Measurements from ENCODE around the gene TNPO1.
"Not testable (repeated sequence)": the region's sequence is repeated elsewhere in the genome, so short reads cannot be mapped to it uniquely, and the experiment has no call there.

Gene TNPO1

GRCh38 chr5:72934953-72935725 is 118.7 kb downstream of the TNPO1 start:
- DNase-seq (ENCODE audit: low read depth in 3 of 3), result not testable (repeated sequence)

GRCh38 chr5:72936893-72937292 is 120.4 kb downstream of the TNPO1 start:
- DNase-seq (ENCODE audit: low read depth in 3 of 3), result no peak

- DNase-seq (ENCODE audit: low read depth in 3 of 3), result no peak
These were observed 121.1 kb downstream of the TNPO1 start for GRCh38 chr5:72937517-72938061.

GRCh38 chr5:72938206-72938605 is 121.7 kb downstream of the TNPO1 start:
- no peak for DNase-seq (ENCODE audit: low read depth in 3 of 3)

- DNase-seq (ENCODE audit: low read depth in 3 of 3), result no peak
These were observed 123.6 kb downstream of the TNPO1 start for GRCh38 chr5:72940082-72940481.

- DNase-seq (ENCODE audit: low read depth in 3 of 3), result no peak
These were observed 126.8 kb downstream of the TNPO1 start for GRCh38 chr5:72943307-72943706.

- no peak for DNase-seq (ENCODE audit: low read depth in 3 of 3)
These were observed 131.0 kb downstream of the TNPO1 start for GRCh38 chr5:72947498-72947897.

DNA sequence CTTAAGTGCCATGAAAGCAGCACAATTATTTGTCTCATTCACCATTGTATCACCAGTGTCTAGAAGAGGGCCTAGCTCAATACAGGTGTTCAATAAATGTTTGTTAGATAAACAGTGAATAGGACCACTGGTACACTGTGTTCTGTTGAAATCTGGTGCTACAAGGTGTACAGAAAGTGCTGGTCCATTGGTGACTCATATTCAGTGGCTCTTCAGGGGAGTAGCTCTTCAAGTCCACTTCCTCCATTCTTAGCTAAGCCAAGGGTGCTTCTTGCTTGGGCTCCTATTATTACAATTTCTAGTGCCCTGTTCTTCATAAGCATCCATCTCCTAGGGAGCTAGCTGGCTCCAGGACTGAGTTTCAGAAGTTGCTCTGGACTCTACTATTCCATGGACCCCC is 133.0 kb downstream of the TNPO1 start:
- no peak for DNase-seq (ENCODE audit: low read depth in 3 of 3)

DNA sequence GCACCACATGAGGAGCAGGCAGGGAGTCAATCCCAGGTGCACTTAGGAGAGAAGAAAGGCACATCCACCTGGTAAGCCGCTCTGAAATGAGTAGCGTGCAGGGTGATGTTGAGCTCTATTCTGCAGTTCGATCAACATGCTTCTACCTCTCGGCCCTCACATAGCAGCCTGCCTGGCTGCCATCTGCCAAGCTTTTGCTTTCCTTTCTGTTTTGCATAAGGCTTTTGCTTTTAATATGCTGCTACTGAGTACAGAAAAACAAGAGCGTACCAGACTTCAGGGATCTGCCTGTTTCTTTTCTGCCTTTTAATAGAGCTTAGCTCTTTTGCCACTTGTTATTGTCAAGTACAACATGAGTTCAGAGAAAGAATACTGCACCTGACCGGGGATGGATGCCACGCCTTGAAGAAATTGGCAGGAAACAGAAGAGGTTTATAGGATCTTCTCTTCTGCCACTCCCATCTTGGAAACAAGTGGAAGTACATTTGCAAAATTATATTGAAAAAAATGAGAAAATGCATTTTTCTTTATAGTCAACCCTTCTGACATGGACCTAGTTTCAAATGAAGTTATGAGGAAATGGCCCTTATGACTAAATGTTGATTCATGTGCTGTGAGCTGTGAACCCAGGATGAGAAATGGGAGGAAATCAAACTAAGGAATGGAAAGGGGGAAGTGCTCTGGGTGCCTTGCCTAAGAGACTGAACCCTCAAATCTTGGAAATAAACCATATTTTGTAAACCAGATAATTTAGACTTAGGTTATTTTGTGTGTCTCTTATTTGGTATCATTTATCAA is 135.4 kb downstream of the TNPO1 start:
- DNase-seq (ENCODE audit: low read depth in 3 of 3), result no peak

DNA sequence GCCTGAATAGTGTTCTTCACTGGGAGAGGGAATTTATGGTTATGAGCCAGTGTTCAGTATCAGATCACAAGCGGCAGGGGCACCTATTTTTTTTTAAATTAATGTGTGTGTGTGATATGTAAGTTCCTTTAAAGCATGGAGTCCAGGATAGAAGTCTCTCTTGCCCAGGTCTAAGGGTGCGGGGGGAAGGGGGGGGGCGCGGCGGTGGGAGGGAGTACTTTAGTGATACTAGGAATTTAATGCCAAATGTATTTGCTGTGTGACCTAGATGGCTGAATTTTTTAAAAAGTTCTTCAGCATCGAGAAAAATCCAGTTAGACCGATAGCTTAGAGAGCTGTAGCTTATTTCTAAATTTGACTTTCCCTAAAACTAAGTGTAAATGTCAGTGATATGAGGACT is 137.9 kb downstream of the TNPO1 start:
- no peak for DNase-seq (ENCODE audit: low read depth in 3 of 3)

DNA sequence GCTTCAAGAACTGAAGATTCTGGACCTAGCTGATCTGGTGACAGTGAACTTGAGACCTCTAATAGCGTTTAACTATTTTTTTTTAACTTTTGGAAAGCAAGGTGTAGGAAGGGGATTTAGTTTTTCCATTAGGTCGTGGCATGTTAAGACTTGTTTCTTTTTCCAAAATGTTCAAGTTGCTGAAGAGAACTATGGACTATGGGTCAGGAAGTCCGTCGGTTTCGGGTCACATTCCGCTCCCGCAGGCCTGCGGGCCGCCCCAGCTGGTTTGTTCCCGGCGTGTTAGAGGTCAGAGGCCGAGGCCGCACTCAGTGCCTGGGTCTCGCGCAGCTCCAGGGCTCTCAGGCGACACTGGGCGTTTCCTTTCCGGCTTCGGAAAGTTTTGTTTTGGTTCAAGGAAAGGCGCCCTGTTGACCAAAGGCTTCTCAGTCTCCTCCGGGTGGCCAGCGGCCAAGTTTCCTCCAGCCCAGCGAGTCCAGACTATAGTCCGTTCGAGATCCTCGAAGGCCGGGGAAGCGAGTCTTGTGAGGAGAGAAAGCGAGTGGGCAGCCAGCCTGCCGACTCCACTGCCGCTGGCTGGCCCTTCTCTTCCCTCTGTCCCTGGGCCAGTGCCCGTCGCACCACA is 138.8 kb downstream of the TNPO1 start:
- no peak for DNase-seq (ENCODE audit: low read depth in 3 of 3)

GRCh38 chr5:72955768-72956323 is 139.4 kb downstream of the TNPO1 start, which contains the start of gene FCHO2:
TSS of gene FCHO2 (plus strand) at chr5:72956041. CDS start at chr5:72956097, 56 bp downstream.
- peak; percentile 91 to 94 (median 94) for DNase-seq (ENCODE audit: low read depth in 3 of 3)

DNA sequence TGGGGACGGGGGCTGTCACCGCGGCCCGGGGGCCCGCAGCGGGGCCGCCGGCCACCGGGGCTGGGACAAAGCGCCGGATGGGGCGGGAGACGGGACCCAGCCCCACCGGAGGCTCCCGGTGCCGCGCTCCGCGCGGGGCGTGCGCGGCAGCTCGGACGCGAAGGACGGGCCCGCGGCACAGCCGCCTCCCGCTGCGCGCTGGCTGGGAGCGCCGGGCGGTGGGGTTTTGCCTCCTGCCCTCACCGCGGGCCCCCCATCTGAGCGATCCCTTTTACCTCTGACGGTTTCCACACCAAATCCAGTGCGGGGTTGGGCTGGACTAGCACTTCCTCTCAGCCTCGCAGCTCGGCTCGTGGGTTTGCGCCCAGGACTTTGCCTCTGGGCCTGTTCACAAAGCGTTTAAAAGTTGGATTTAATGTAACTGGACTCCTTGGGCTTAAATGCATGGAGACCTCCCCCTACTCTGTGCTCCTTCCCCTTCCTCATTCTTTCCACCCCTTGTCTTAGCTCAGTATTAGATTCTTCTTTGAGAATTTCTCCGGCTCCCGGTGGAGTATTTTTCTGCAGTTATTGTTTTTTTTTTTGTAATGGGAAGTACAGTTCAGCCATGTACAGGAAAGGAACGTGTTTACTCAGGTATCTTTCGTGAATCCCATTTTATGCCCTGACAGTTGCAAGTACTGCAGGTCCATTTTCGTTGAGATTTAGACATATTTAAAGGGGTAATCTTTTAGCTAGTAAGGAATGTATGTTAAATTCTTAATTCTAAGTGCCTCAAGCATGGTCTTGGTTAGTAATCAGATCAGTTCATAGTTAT is 140.1 kb downstream of the TNPO1 start:
- peak in 1 of 3 experiments; percentile 9 for DNase-seq (ENCODE audit: low read depth in 3 of 3)

DNA sequence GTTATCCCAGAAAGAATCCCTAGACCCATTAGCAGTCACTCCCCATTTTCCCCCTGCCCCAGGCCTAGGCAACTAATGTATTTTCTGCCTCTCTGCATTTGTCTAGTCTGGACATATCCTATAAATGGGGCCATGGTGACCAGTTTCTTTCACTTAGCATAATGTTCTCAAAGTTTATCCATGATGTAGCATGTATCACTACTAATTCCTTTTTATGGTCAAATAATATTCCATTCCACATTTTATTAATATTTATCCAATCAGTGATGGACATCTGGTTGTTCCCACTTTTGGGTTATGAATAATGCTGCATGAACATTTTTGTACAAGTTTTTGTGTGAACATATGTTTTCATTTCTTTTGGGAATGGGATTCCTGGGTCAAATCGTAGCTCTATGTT is 140.9 kb downstream of the TNPO1 start:
- DNase-seq (ENCODE audit: low read depth in 3 of 3), result no peak

GRCh38 chr5:72959257-72959656 is 142.8 kb downstream of the TNPO1 start:
- DNase-seq (ENCODE audit: low read depth in 3 of 3), result no peak

Measured in stimulated activated CD4-positive, alpha-beta T cell treated with anti-CD3 and anti-CD28 coated beads, TNF-alpha, amount 100 ng/mL, for 24 hours (primary cell).